Astrocyte (in vitro differentiated cells and primary cell): Measurements from ENCODE around the gene PCSK1N. TPM values are rescaled to one million over a fixed set of nuclear protein-coding genes. Genes with fewer than 3 reads are reported as not detected.

Source experiments
- DNase-seq: peaks from one replicate; pipeline ENCODE4 v3.0.0-alpha.2; 2010; ENCODE audit warnings: low read depth
- FAIRE-seq: peaks from 2 replicates; lab custom pipeline; 2011; peaks lifted over from hg19 to GRCh38; lab: Jason Lieb, UNC
- H2AFZ ChIP-seq: 2 replicates; pipeline ENCODE4 v1.6.0; 2012; ENCODE audit warnings: low read depth, low read length, inconsistent platforms
- H3K27ac ChIP-seq: 2 replicates; pipeline ENCODE4 v1.5.1; 2011; ENCODE audit warnings: low read depth, low read length, inconsistent platforms
- H3K27me3 ChIP-seq: 2 replicates; pipeline ENCODE4 v1.6.0; 2011; ENCODE audit warnings: low read length, inconsistent platforms; ENCODE audit not compliant: insufficient read depth
- H3K36me3 ChIP-seq: 2 replicates; pipeline ENCODE4 v1.5.1; 2011; ENCODE audit warnings: low read length, inconsistent platforms; ENCODE audit not compliant: insufficient read depth
- H3K4me1 ChIP-seq: 2 replicates; pipeline ENCODE4 v1.5.1; 2011; ENCODE audit warnings: low read length, inconsistent platforms; ENCODE audit not compliant: insufficient read depth
- H3K4me2 ChIP-seq: 2 replicates; pipeline ENCODE4 v1.6.0; 2012; ENCODE audit warnings: low read length, inconsistent platforms
- H3K4me3 ChIP-seq: 2 replicates; pipeline ENCODE4 v1.5.1; 2011; ENCODE audit warnings: low read depth, mild to moderate bottlenecking, low read length, inconsistent platforms; ENCODE audit not compliant: insufficient read depth
- H3K79me2 ChIP-seq: 2 replicates; pipeline ENCODE4 v1.6.0; 2012; ENCODE audit warnings: mild to moderate bottlenecking, low read length, inconsistent platforms; ENCODE audit not compliant: insufficient read depth
- H3K9ac ChIP-seq: 2 replicates; pipeline ENCODE4 v1.6.0; 2012; ENCODE audit warnings: mild to moderate bottlenecking, low read length, inconsistent platforms
- H3K9me3 ChIP-seq: 2 replicates; pipeline ENCODE4 v1.5.1; 2012; ENCODE audit warnings: low read depth, mild to moderate bottlenecking, low read length, inconsistent platforms; ENCODE audit not compliant: insufficient read depth
- H4K20me1 ChIP-seq: 2 replicates; pipeline ENCODE4 v1.6.0; 2012; ENCODE audit warnings: low read length, inconsistent platforms; ENCODE audit not compliant: insufficient read depth
- H3K27ac Mint-ChIP-seq: one replicate; pipeline ENCODE4 v1.8.0; 2021; ENCODE audit warnings: mild to moderate bottlenecking, mixed read lengths; ENCODE audit not compliant: unreplicated experiment
- H3K27me3 Mint-ChIP-seq: one replicate; pipeline ENCODE4 v1.8.0; 2021; ENCODE audit warnings: low read depth, mixed read lengths; ENCODE audit not compliant: unreplicated experiment
- H3K36me3 Mint-ChIP-seq: one replicate; pipeline ENCODE4 v1.8.0; 2021; ENCODE audit warnings: low read depth, mixed read lengths; ENCODE audit not compliant: unreplicated experiment
- H3K4me1 Mint-ChIP-seq: one replicate; pipeline ENCODE4 v1.8.0; 2021; ENCODE audit warnings: low read depth, mixed read lengths; ENCODE audit not compliant: unreplicated experiment
- H3K4me3 Mint-ChIP-seq: one replicate; pipeline ENCODE4 v1.8.0; 2021; ENCODE audit warnings: mild to moderate bottlenecking, moderate library complexity, mixed read lengths; ENCODE audit not compliant: unreplicated experiment
- H3K9me3 Mint-ChIP-seq: one replicate; pipeline ENCODE4 v1.8.0; 2021; ENCODE audit warnings: mild to moderate bottlenecking, mixed read lengths; ENCODE audit not compliant: unreplicated experiment
- CTCF ChIP-seq: IDR thresholded peaks from 2 replicates; pipeline ENCODE4 v1.5.1; 2011; ENCODE audit warnings: low read depth, mild to moderate bottlenecking, inconsistent platforms, low read length, moderate library complexity; ENCODE audit not compliant: insufficient read depth
- EZH2 ChIP-seq: IDR thresholded peaks from 2 replicates; pipeline ENCODE4 v1.6.1; 2012; ENCODE audit warnings: mild to moderate bottlenecking, low read length, inconsistent platforms; ENCODE audit not compliant: insufficient read depth
- total RNA-seq: library from RNA; stranded (reverse); gene quantifications from 2 replicates; pipeline ENCODE4 v1.2.1, GENCODE V29; 2021

Gene PCSK1N
- total RNA-seq, 1 donor from 2014 or later = 62.0 TPM

- Mint-ChIP-seq H3K36me3 (no peaks in the 10 kb centered on the region), H3K27me3 (peaks cover 25% of the 10 kb centered on the region), H3K4me3 (no peak overlapping the region), H3K4me1 (peaks cover 7% of the 10 kb centered on the region), H3K9me3 (no peaks in the 10 kb centered on the region), H3K27ac (no peak overlapping the region)
- no peak overlapping the region for H3K9ac ChIP-seq
- H3K79me2 ChIP-seq = no peaks in the 10 kb centered on the region
- H4K20me1 ChIP-seq = no peaks in the 10 kb centered on the region
- peaks cover 7% of the 10 kb centered on the region for H3K4me1 ChIP-seq
- FAIRE-seq = no peak
- H3K27ac ChIP-seq = no peak overlapping the region
- no peak overlapping the region for H3K4me3 ChIP-seq
- DNase-seq = no peak
- H3K27me3 ChIP-seq = peaks cover 3% of the 10 kb centered on the region
- no peak for TF ChIP-seq CTCF
- H3K36me3 ChIP-seq = no peaks in the 10 kb centered on the region
- no peak overlapping the region for H3K4me2 ChIP-seq
- no peaks in the 10 kb centered on the region for H3K9me3 ChIP-seq
- no peak overlapping the region for H2AFZ ChIP-seq
These were observed 44.9 kb downstream of the PCSK1N start for GRCh38 chrX:48790477-48790876.

GRCh38 chrX:48789366-48790220 lies 45.8 kb downstream of the PCSK1N start:
- no peaks in the 10 kb centered on the region for H3K9me3 Mint-ChIP-seq
- Histone ChIP-seq H3K4me2 (no peak overlapping the region), H3K27me3 (peaks cover 3% of the 10 kb centered on the region), H3K9ac (no peak overlapping the region), H2AFZ (no peak overlapping the region), H3K79me2 (no peaks in the 10 kb centered on the region), H3K36me3 (no peaks in the 10 kb centered on the region), H4K20me1 (no peaks in the 10 kb centered on the region), H3K4me1 (no peaks in the 10 kb centered on the region), H3K9me3 (no peaks in the 10 kb centered on the region), H3K27ac (no peak overlapping the region), H3K4me3 (no peak overlapping the region)
- H3K27ac Mint-ChIP-seq = no peak overlapping the region
- peaks cover 4% of the 10 kb centered on the region for H3K4me1 Mint-ChIP-seq
- no peaks in the 10 kb centered on the region for H3K36me3 Mint-ChIP-seq
- DNase-seq (no peak), FAIRE-seq (no peak)
- no peak overlapping the region for H3K4me3 Mint-ChIP-seq
- H3K27me3 Mint-ChIP-seq = peaks cover 25% of the 10 kb centered on the region
- no peak for TF ChIP-seq EZH2
- no peak for TF ChIP-seq CTCF
